Measurements from ENCODE around the gene PMPCA. TPM values are rescaled to one million over a fixed set of nuclear protein-coding genes. Genes with fewer than 3 reads are reported as not detected.

The PMPCA gene
- total and polyA plus RNA-seq, 2 of the 13 experiments (the other 11 are each of a cell fraction or from before 2014, with no cell fraction given) = 70.2 to 88.4 TPM

DNA sequence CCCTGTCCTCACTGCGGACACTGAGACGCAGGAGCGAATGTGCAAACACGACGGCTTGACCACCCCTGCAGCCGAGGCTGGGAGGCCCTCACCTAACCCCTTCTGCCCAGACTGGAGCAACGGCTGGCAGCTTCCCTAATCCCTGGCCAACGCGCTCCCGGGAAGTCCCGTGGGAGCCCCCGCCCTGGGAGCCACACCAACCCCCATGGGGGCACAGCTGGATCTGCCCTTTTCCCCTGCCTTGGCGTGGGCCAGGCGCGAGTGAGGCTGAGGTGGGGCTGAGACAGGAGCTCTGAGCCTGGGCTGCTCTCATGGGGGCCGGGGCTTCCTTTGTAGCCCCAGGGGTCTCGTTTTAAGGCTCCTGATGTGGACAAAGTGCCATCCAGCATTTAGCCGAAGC, 42.3 kb upstream of the PMPCA start:
- in situ Hi-C loops (cut with HindIII; ENCODE audit: extremely low pct_ligation_motif_present, low pct_unique_long_range_greater_than_20kb) (no loop called here), intact Hi-C loops (cut with micrococcal nuclease; ENCODE audit: unreplicated experiment) (no loop called here)
- no peak overlapping the region for H3K9ac ChIP-seq (ENCODE audit: insufficient read depth, low read depth, low read length)
- no peak for DNase-seq (ENCODE audit: low spot score)
- POLR2A ChIA-PET = no interaction called here
- CTCF ChIA-PET (ENCODE audit: low intra/inter-chr PET ratio, low total read pairs) = no interaction called here
- H3K27me3 ChIP-seq (ENCODE audit: control insufficient read depth in 1 of 2, insufficient read depth in 2 of 2, low read length in 2 of 2) = no peaks in the 10 kb centered on the region; a peak in 1 of 5 replicates
- no peak for TF ChIP-seq KDM2A (CRISPR knock-in tag; IDR thresholded peaks at IDR 0.05; ENCODE audit: borderline replicate concordance, low read depth)
- TF ChIP-seq ZBTB8A (CRISPR knock-in tag; IDR thresholded peaks at IDR 0.05; ENCODE audit: borderline replicate concordance, low read depth) = no peak
- TF ChIP-seq, protein P1, sequence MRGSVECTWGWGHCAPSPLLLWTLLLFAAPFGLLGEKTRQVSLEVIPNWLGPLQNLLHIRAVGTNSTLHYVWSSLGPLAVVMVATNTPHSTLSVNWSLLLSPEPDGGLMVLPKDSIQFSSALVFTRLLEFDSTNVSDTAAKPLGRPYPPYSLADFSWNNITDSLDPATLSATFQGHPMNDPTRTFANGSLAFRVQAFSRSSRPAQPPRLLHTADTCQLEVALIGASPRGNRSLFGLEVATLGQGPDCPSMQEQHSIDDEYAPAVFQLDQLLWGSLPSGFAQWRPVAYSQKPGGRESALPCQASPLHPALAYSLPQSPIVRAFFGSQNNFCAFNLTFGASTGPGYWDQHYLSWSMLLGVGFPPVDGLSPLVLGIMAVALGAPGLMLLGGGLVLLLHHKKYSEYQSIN (CRISPR knock-in tag; IDR thresholded peaks at IDR 0.05; ENCODE audit: borderline replicate concordance) = no peak
- TF ChIP-seq, protein P2, sequence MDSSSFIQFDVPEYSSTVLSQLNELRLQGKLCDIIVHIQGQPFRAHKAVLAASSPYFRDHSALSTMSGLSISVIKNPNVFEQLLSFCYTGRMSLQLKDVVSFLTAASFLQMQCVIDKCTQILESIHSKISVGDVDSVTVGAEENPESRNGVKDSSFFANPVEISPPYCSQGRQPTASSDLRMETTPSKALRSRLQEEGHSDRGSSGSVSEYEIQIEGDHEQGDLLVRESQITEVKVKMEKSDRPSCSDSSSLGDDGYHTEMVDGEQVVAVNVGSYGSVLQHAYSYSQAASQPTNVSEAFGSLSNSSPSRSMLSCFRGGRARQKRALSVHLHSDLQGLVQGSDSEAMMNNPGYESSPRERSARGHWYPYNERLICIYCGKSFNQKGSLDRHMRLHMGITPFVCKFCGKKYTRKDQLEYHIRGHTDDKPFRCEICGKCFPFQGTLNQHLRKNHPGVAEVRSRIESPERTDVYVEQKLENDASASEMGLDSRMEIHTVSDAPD (CRISPR knock-in tag; IDR thresholded peaks at IDR 0.05) = no peak
- TF ChIP-seq ZFYVE20 (CRISPR knock-in tag; IDR thresholded peaks at IDR 0.05; ENCODE audit: borderline replicate concordance, low read depth) = no peak
- no peak for TF ChIP-seq ZNF34 (CRISPR knock-in tag; IDR thresholded peaks at IDR 0.05; ENCODE audit: borderline replicate concordance)
- peak; percentile 38 for TF ChIP-seq AGO2 (optimal IDR thresholded peaks at IDR 0.05; ENCODE audit: low read depth, low read length)
- TF ChIP-seq, protein P3, sequence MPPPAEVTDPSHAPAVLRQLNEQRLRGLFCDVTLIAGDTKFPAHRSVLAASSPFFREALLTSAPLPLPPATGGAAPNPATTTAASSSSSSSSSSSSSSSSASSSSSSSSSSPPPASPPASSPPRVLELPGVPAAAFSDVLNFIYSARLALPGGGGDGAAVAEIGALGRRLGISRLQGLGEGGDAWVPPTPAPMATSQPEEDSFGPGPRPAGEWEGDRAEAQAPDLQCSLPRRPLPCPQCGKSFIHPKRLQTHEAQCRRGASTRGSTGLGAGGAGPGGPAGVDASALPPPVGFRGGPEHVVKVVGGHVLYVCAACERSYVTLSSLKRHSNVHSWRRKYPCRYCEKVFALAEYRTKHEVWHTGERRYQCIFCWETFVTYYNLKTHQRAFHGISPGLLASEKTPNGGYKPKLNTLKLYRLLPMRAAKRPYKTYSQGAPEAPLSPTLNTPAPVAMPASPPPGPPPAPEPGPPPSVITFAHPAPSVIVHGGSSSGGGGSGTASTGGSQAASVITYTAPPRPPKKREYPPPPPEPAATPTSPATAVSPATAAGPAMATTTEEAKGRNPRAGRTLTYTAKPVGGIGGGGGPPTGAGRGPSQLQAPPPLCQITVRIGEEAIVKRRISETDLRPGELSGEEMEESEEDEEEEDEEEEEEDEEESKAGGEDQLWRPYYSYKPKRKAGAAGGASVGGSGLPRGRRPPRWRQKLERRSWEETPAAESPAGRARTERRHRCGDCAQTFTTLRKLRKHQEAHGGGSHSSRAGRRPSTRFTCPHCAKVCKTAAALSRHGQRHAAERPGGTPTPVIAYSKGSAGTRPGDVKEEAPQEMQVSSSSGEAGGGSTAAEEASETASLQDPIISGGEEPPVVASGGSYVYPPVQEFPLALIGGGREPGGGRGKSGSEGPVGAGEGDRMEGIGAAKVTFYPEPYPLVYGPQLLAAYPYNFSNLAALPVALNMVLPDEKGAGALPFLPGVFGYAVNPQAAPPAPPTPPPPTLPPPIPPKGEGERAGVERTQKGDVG (CRISPR knock-in tag; IDR thresholded peaks at IDR 0.05; ENCODE audit: borderline replicate concordance) = no peak
- H3K4me2 ChIP-seq (ENCODE audit: low read depth, low read length) = no peak overlapping the region
- no peak for FAIRE-seq
- H3K36me3 ChIP-seq (replicated peaks in 1 of 2; ENCODE audit: control insufficient read depth in 1 of 2, insufficient read depth in 2 of 2, low read length in 2 of 2) = peaks cover 0 to 2% of the 10 kb centered on the region in 2 experiments; a peak in 1 of 5 replicates
- no peak for ATAC-seq
- no peak overlapping the region for H3K4me3 ChIP-seq (replicated peaks in 1 of 3; ENCODE audit: insufficient read depth in 1 of 3, low read depth in 2 of 3, low read length in 3 of 3)
- no peak overlapping the region for H3K27ac ChIP-seq (ENCODE audit: extremely low read length, insufficient read depth, low read length)
- no peak overlapping the region for H2AFZ ChIP-seq (ENCODE audit: low read length)
- no peaks in the 10 kb centered on the region for H3K79me2 ChIP-seq (ENCODE audit: insufficient read depth, low read length)
- no peaks in the 10 kb centered on the region for H3K9me3 ChIP-seq (ENCODE audit: low read length)
- 100% methylated on average over 6 of the region's 18 CpGs for WGBS (ENCODE audit: low lambda C conversion rate)
- peaks cover 26% of the 10 kb centered on the region for H3K4me1 ChIP-seq (ENCODE audit: insufficient read depth, low read length)
- no TSS peak for BruUV-seq (replicated peaks)
- H4K20me1 ChIP-seq (ENCODE audit: insufficient read depth, low read length) = no peaks in the 10 kb centered on the region

Data from HepG2 (cell line).